ENCODE results near the gene GLTPD2.

- TF ChIP-seq POLR2AphosphoS5 (IDR thresholded peaks at IDR 0.05; ENCODE audit: insufficient read depth in 1 of 2, low read depth in 1 of 2): no peak
- TF ChIP-seq, protein P1, sequence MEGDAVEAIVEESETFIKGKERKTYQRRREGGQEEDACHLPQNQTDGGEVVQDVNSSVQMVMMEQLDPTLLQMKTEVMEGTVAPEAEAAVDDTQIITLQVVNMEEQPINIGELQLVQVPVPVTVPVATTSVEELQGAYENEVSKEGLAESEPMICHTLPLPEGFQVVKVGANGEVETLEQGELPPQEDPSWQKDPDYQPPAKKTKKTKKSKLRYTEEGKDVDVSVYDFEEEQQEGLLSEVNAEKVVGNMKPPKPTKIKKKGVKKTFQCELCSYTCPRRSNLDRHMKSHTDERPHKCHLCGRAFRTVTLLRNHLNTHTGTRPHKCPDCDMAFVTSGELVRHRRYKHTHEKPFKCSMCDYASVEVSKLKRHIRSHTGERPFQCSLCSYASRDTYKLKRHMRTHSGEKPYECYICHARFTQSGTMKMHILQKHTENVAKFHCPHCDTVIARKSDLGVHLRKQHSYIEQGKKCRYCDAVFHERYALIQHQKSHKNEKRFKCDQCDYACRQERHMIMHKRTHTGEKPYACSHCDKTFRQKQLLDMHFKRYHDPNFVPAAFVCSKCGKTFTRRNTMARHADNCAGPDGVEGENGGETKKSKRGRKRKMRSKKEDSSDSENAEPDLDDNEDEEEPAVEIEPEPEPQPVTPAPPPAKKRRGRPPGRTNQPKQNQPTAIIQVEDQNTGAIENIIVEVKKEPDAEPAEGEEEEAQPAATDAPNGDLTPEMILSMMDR (IDR thresholded peaks at IDR 0.05): no peak
- no peak for TF ChIP-seq POLR2A (IDR thresholded peaks at IDR 0.05)
Measured at GRCh38 chr17:4789701-4789950, 862 bp downstream of the GLTPD2 start.
